PC-9 (cell line): Measurements from ENCODE around the gene VEZT. TPM values are rescaled to one million over a fixed set of nuclear protein-coding genes. Genes with fewer than 3 reads are reported as not detected.
A peak's percentile ranks its signal among the peaks of the same experiment; 100 is the strongest.

Experiments used
- BruUV-seq: library from RNA; stranded (reverse); fragments of 400-500 nt; replicated peaks from 2 replicates; lab custom pipeline; 2021; lab: Mats Ljungman, UMichigan
- CTCF ChIA-PET: fragments of 300-600 bp; sonication (Branson Sonifier 250); formaldehyde crosslinking; loops from one replicate; lab custom pipeline; 2022; ENCODE audit warnings: antibody characterized with exemption; lab: Charles Lee
- POLR2A ChIA-PET: fragments of 300-600 bp; sonication (Branson Sonifier 250); formaldehyde crosslinking; loops from one replicate; lab custom pipeline; 2022; ENCODE audit warnings: antibody characterized with exemption; ENCODE audit not compliant: unreplicated experiment; lab: Charles Lee
- DNase-seq, 2 experiments: peaks; one replicate each; pipeline versions ENCODE4 v3.0.0 to v3.0.0-alpha.2; 2015 to 2022; ENCODE audit warnings: mixed read lengths in 1 of 2
- H2AFZ ChIP-seq: fragments of 200-600 bp; sonication (generic); 2 replicates; pipeline ENCODE4 v1.8.1; 2017; ENCODE audit warnings: antibody characterized with exemption
- H3F3A ChIP-seq: fragments of 200-600 bp; sonication (generic); 2 replicates; pipeline ENCODE4 v1.8.1; 2017; ENCODE audit warnings: antibody characterized with exemption, mild to moderate bottlenecking, low read depth; ENCODE audit not compliant: insufficient read depth
- H3K27ac ChIP-seq: fragments of 200-600 bp; sonication (generic); 2 replicates; pipeline ENCODE4 v1.6.1; 2016; ENCODE audit warnings: mixed run types
- H3K27me3 ChIP-seq: fragments of 200-600 bp; sonication (generic); 2 replicates; pipeline ENCODE4 v1.6.1; 2016; ENCODE audit warnings: low read depth, mixed run types; ENCODE audit not compliant: insufficient read depth
- H3K36me3 ChIP-seq: fragments of 200-600 bp; sonication (generic); 2 replicates; pipeline ENCODE4 v1.6.1; 2016; ENCODE audit warnings: low read depth, mixed run types
- H3K4me1 ChIP-seq: fragments of 200-600 bp; sonication (generic); replicated peaks from 2 replicates; pipeline ENCODE4 v1.6.1; 2016; ENCODE audit warnings: mixed run types; ENCODE audit not compliant: insufficient read depth
- H3K4me2 ChIP-seq: fragments of 200-600 bp; sonication (generic); 2 replicates; pipeline ENCODE4 v1.6.1; 2017; ENCODE audit warnings: mixed run types
- H3K4me3 ChIP-seq: fragments of 200-600 bp; sonication (generic); 2 replicates; pipeline ENCODE4 v1.6.1; 2016; ENCODE audit warnings: mixed run types
- H3K79me2 ChIP-seq: fragments of 200-600 bp; sonication (generic); 2 replicates; pipeline ENCODE4 v1.6.1; 2017; ENCODE audit warnings: low read depth, mixed run types
- H3K9me2 ChIP-seq: fragments of 200-600 bp; sonication (generic); 2 replicates; pipeline ENCODE4 v1.8.1; 2017; ENCODE audit warnings: mild to moderate bottlenecking; ENCODE audit not compliant: insufficient read depth
- H3K9me3 ChIP-seq: fragments of 200-600 bp; sonication (generic); 2 replicates; pipeline ENCODE4 v1.8.1; 2016; ENCODE audit warnings: low read depth; ENCODE audit not compliant: insufficient read depth
- H4K20me1 ChIP-seq: fragments of 200-600 bp; sonication (generic); 2 replicates; pipeline ENCODE4 v1.8.1; 2017; ENCODE audit not compliant: insufficient read depth
- CTCF ChIP-seq: fragments of 200-600 bp; sonication (generic); conservative IDR thresholded peaks from 2 replicates; pipeline ENCODE4 v1.6.1; 2017; ENCODE audit warnings: mixed run types, antibody characterized with exemption, mild to moderate bottlenecking, moderate library complexity
- EZH2 ChIP-seq: fragments of 200-600 bp; sonication (generic); IDR thresholded peaks from 2 replicates; pipeline ENCODE4 v1.8.0; 2017; ENCODE audit warnings: antibody characterized with exemption, low read depth
- intact Hi-C: fragments of 100-400 bp; cut with micrococcal nuclease; formaldehyde crosslinking; loops from one replicate; pipeline ENCODE4 v1.10.0; 2022; ENCODE audit not compliant: unreplicated experiment
- total RNA-seq: library from RNA; stranded (reverse); gene quantifications from 2 replicates; pipeline ENCODE4 v1.2.3, GENCODE V29; 2021

Gene VEZT
- total RNA-seq, 1 experiment from 2014 or later = 46.8 TPM

GRCh38 chr12:95178136-95178535 is 39.5 kb upstream of the VEZT start:
- Histone ChIP-seq H3F3A (0 out of 2 replicates have a peak, but pooled peaks cover 3% of the 10 kb centered on the region), H4K20me1 (no peaks in the 10 kb centered on the region), H3K9me3 (no peaks in the 10 kb centered on the region), H3K36me3 (0 out of 2 replicates have a peak, but pooled peaks cover 4% of the 10 kb centered on the region), H3K27ac (no peak overlapping the region), H3K9me2 (no peaks in the 10 kb centered on the region), H3K4me1 (peaks cover 17% of the 10 kb centered on the region), H2AFZ (no peak overlapping the region), H3K4me2 (no peak overlapping the region), H3K79me2 (peaks cover 12% of the 10 kb centered on the region; the same call in 1 of the 2 replicates), H3K4me3 (no peak overlapping the region), H3K27me3 (no peaks in the 10 kb centered on the region)
- ChIA-PET CTCF (no interaction called here), POLR2A (no interaction called here)
- BruUV-seq = no TSS peak
- intact Hi-C loops = loop anchor here (2.0 kb wide), 1 partner anchor 39 kb away; the partner anchor contains the start of genes FGD6 and VEZT
- DNase-seq = peak in 1 of 2 experiments; percentile 71
- TF ChIP-seq CTCF (no peak; the same call in 1 of the 2 replicates), EZH2 (no peak)

GRCh38 chr12:95179011-95179410 is 38.6 kb upstream of the VEZT start:
- POLR2A ChIA-PET = interaction anchor here (0.9 kb wide), 1 partner anchor 100 kb away, joined by 4 read pairs; no protein-coding TSS in a partner anchor
- H3K27ac ChIP-seq = peak overlapping the region; percentile 11; the same call in 1 of the 2 replicates
- peaks cover 17% of the 10 kb centered on the region for H3K4me1 ChIP-seq

GRCh38 chr12:95181103-95181502 is 36.5 kb upstream of the VEZT start:
- no peak for DNase-seq
- no TSS peak for BruUV-seq
- Histone ChIP-seq H3K9me3 (no peaks in the 10 kb centered on the region), H3K4me2 (no peak overlapping the region), H2AFZ (no peak overlapping the region), H3K27me3 (no peaks in the 10 kb centered on the region), H4K20me1 (no peaks in the 10 kb centered on the region), H3K9me2 (no peaks in the 10 kb centered on the region), H3K79me2 (peaks cover 14% of the 10 kb centered on the region; the same call in 1 of the 2 replicates), H3K27ac (no peak overlapping the region), H3K4me1 (peaks cover 17% of the 10 kb centered on the region), H3K36me3 (0 out of 2 replicates have a peak, but pooled peaks cover 4% of the 10 kb centered on the region), H3K4me3 (no peak overlapping the region), H3F3A (no peaks in the 10 kb centered on the region)
- ChIA-PET POLR2A (no interaction called here), CTCF (interaction anchor here (0.6 kb wide), 1 partner anchor 1613 kb away, joined by 3 read pairs; no protein-coding TSS in a partner anchor)
- intact Hi-C loops = no loop called here
- TF ChIP-seq EZH2 (no peak), CTCF (no peak)

More at GRCh38 chr12:95179011-95179410, 38.6 kb upstream of the VEZT start:
- H3K36me3 ChIP-seq = 0 out of 2 replicates have a peak, but pooled peaks cover 4% of the 10 kb centered on the region
- 0 out of 2 replicates have a peak, but pooled peaks cover 3% of the 10 kb centered on the region for H3F3A ChIP-seq
- H3K9me2 ChIP-seq = no peaks in the 10 kb centered on the region
- peaks cover 13% of the 10 kb centered on the region; the same call in 1 of the 2 replicates for H3K79me2 ChIP-seq
- H3K27me3 ChIP-seq = no peaks in the 10 kb centered on the region
- CTCF ChIA-PET = no interaction called here
- no peak overlapping the region for H3K4me2 ChIP-seq
- H3K9me3 ChIP-seq = no peaks in the 10 kb centered on the region
- TF ChIP-seq CTCF (no peak), EZH2 (no peak)
- no peaks in the 10 kb centered on the region for H4K20me1 ChIP-seq
- H2AFZ ChIP-seq = no peak overlapping the region
- no peak for DNase-seq
- H3K4me3 ChIP-seq = no peak overlapping the region
- intact Hi-C loops = loop anchor here (2.0 kb wide), 1 partner anchor 38 kb away; the partner anchor contains the start of genes FGD6 and VEZT
- no TSS peak for BruUV-seq
